Astrocyte of the hippocampus (primary cell): ENCODE data around the gene GALNT14.

ENCODE experiments used
- DNase-seq: peaks from one replicate; pipeline ENCODE4 v3.0.0; 2011; ENCODE audit warnings: low read depth, low spot score

The GALNT14 gene

DNA sequence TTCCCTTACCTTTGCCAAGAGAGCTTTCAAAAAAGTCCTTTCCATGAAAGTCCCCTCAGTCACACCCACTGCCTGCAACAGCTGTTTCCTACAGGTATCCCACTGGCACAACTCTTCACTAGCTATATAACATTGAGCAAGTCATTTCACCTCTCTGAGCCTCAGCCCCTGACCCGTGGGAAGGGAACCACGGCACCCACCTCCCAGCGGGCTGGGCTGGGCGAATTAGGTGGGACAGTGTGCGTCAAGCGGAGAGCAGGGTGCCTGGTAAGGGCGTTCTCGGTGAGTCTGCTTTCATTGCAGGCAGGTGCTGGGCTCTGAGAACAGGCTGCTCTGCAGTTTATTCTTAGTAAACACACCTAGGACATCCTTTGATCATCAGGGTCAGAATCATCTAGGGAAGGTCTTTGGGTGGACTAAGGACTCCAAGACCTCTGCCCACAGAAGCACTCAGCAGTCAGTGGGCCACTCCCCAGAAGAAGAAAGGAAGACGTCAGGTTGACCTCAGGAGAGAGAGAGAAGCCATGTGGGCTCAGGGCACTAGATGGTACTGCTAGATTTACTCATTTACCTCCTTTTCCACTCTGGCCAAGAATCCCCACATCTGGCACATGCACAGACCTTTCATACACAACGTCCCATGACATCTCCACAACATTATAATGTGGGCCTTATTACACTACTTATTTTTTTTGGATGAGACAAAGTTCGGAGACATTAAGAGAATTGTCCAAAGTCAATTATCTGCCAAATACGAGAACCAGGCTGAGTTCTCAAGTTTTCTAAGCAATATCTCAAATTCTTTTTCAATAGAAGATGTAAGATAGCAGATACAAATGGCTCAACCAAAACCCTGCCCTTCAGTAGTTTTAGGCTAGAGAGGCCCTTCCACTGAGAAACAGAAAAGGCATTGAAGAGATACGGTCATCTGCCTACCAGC lies 79.9 kb downstream of the GALNT14 start:
- DNase-seq, result no peak

DNA sequence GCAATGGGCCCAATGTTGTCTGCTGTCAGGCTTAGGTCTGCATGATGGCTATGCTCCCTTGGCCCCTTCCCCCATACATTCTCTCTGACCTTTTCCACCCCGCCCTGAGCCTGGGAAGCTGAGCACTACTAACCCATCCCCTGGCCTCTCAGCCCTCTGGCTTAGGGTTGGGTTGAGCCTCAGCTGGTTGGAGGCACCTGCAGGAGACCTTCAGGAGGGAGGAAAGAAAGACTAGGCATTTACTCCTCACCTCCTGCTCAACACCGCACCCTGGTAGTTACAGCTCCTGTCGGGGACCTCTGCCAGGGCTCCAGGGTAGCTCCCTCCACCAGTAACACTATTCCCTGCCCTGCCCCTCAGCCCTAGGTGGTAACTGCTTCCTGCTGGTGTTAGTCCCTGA lies 80.5 kb downstream of the GALNT14 start:
- no peak for DNase-seq

DNA sequence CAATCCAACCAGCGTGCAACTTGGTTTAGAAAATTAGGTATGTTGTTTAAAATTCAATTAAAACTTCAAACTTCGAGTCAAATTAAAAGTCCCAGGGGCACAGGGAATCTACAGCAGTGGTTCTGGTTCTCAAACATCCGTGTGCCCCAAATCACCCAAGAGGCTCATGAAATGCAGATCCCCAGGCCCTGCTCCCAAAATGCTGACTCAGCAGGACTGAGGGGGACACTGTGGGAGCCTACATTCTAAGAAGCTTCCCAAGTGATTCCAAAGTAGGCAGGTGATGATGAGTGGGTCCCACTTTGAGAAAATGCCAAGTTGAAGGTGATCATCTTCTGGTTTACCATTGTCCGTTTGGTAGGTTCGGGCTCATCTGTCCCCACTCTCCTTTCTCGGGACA lies 82.3 kb downstream of the GALNT14 start:
- no peak for DNase-seq

DNA sequence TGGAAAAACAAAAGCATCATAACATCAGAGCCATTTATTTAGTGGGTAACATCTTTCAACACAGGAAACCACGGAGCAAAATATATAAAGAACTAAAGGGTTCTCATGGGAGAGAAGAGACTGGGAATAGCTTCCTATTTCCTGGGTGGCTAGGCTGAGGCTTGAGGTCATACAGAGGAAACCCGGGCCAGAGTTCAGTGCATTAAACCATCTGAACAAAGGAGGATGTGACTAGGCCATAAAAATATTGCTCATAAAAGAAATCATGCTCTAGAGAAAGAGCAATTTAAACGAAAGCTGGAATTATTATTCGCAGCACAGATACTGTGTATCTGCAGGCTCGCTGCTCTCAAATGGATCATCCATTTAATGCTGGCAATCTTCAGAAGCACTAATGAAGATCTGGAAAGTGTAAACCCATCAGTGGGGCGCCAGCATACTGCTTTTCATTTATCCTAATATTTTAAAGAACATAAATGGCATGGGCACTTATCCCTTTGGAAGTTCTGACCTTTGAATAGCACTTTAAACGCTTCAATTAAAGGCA lies 83.3 kb downstream of the GALNT14 start:
- DNase-seq, result no peak

DNA sequence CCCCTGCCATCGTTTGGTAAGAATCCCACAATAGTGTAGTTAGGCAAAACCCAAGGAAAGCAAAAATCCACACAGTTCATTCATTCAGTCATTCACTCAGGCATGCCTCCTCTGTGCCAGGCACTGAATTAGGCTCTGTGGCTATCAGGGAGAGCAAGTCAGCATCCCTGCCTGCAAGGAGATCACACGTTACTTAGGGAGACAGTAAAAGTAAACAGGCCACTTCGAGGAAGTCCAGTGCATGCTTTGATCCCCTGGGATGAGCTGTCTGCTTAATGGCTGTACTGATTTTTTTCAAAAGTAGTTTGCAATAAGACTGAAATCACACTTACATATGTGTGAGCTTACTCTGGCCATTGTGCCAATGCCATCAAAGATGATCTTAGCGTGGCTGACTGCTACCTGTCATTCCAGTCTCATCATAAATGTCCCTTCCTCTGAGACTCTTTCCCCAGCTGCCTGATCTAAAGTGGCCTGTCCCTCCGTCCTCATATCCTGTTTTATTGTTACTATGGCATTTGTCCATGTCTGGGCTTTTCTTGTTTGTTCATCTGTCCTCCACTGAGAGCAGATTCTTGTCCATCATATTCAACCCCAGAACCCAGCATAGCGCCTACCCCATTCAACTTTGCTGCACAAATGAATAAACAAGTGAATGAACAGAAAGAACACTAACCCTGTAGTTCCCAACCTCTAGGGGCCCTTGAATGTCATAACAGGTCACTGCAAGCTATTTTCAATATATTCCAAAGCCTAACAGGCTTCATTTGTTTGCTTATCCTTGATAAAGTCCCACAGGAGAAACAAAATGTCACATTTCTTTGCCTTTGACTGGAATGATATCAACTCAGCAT lies 84.1 kb downstream of the GALNT14 start:
- DNase-seq, result no peak

DNA sequence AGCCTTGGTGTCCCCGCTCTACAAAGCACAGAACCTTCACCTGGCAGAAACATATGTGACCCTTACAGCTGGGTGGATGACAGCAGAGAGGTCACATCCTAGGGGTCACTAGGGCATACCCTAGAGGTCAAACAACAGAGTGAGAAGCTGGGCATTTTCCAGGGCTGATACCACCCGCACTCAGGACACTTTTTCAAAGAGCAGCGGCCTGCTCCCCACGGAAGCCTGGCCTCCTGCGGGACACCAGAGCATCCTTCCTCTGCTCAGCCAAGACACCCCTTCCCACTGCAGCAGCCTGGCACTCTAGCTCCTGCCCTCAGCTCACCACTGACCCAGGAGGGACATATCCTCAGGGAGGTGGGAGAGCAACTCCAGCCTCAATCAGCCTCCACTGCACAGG lies 86.0 kb downstream of the GALNT14 start:
- DNase-seq, result no peak

DNA sequence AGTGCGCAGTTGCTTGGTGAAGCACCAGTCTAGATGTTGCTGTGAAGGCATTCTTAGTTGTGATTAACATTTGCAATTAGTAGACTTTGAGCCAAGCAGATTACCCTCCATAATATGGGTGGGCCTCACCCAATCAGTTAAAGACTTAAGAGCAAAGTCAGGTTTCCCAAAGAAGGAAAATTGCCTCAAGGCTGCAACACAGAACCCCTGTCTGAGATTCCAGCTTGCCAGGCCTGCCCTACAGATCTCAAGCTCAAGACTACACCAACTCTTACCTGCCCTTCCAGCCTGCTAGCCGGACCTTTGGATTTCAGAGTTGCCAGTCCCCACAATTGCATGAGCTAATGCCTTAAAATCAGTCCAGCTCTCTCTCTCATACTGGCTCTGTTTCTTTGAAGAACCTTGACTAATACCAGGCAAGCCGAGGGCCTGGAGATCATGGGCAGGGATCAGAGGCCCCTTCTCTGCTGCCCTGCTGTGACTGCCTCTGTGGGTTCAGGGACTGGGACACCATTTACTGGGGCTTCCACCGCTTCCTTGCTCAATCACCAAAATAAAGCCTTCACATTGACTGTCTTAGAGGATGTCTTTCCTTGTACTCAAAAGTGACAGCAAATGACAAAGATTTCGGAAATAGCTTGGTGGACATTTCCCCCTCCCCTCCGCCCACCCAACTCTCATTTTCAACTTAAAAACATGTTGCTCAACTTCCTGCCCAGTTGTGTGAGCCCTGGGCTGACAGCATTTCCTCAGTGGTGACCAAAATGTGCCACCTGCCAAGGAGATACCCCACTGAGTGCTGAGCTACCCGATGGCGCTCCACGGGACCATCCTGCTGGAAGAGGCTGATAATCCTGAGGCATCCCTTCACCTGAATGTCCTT lies 86.7 kb downstream of the GALNT14 start:
- no peak for DNase-seq

DNA sequence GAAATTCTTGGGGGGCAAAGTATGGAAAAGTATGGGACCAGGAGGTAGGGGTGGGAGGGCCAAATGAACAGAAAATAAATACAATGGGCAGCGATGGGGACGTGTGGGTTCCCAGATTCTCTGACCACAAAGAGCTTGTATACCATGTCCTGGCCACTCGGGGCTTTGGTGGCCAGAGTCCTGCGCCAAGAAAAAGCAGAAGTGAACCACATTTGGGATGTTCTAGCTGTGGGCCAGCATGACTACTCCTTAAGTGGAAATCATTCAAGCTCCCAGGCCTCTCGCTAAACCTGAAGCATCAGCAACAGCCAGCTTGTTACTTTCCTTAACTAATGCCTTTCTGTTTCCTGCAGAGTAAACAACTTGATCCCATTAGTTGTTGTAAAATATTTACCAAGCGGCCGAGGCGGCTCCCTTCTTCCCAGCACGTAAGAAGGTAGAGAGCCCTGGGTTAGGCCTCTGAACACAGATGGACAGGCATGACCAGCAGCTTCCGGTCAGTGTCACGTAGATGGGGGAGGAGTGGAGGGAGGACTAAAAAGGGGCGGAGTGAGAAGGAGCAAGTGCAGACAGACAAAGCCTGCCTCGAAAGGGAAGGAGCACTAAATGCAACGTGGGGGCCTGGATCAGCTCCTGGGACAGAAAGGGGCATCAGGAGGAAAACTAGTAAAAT lies 88.2 kb downstream of the GALNT14 start:
- no peak for DNase-seq

DNA sequence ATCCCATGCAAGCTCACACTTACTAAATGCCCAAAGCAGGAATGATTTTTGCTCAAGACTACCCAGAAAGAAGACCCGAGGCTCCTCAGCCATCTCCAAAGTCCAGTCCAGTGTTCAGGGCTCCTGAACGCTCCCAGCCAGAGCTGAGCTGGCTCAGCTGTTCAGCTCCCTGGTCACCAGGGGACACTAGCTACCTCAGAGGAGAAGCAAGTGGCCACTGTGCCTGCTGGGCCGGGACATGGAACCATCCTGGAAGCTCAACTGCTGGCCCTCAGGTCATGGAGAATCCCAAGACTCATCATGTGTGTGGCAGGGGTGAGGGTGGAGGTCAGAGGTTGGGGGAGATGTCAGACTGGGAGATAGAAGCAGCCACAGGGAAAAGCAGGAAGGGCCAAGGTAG lies 89.0 kb downstream of the GALNT14 start:
- DNase-seq, result no peak

DNA sequence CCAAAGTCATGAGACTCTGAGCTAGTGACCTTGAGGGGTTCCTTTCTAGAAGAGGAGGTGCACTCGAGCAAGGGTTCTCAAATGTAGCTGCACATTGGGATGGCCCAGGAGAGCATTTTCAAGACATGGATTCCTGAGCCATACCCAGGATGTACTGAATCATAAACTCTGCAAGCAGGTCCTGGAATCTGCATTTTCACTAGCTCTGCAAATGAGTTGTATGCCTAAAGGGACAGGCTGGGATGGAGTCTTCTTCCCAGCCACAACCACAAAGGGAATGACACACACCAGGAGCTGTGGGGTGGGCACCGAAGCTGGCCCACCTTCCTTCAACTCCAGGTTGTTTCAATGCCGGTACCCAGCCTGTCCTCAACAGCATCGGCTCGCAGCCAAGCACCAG lies 90.6 kb downstream of the GALNT14 start:
- DNase-seq, result no peak

DNA sequence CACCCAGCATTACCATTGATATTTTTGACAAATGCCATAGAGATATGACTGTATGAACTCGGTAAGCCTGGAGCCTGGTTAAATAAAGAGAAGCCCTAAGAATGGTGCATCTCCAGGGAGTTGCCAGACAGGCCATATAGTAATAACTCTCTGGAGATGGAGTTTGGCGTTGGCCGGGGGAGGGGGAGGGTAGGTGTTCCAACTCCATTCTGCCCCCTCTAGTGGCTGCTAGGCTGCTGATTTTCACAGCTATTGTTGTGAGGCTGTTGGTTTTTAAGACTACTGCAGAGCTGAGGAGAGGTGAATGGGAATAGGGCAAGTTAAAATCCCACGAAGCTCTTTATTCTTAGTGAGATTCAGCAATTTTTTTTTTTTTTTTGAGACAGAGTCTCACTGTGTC lies 99.9 kb downstream of the GALNT14 start:
- DNase-seq, result no peak

DNA sequence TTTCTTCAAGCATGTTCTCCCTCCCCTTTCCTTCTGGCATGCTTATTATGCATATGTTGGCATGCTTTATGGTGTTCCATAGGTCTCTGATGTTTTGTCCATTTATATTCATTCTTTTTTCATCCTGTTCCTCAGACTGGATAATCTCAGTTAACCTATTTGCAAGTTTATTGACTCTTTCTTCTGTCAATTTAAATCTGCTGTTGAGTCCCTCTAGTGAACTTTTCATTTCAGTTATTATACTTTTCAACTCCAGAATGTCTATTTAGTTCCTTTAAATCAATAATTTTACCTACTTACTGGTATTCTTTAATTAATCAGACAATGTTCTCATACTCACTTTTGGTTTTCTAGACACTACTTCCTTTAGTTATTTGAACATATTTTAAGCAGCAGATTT lies 101.2 kb downstream of the GALNT14 start:
- DNase-seq, result no peak

DNA sequence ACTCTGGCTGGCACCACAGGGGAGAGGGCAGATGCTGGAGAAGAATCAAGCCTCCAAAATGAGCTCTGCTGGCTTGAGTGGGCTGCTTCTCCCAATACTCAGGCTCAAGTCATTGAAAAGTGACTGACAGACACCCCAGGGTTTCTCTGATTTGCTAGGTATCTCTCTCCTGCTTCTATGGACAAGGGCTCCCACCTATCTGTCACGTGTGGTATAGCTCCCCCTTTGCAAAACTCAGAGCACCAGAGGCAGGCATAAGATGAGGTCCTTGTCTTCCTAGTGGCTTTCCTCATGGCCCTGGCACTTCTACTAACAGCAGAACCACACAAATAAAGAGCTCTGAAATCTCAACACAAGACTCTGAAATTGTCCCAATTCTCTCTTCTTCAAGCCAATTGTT lies 105.2 kb downstream of the GALNT14 start:
- no peak for DNase-seq

DNA sequence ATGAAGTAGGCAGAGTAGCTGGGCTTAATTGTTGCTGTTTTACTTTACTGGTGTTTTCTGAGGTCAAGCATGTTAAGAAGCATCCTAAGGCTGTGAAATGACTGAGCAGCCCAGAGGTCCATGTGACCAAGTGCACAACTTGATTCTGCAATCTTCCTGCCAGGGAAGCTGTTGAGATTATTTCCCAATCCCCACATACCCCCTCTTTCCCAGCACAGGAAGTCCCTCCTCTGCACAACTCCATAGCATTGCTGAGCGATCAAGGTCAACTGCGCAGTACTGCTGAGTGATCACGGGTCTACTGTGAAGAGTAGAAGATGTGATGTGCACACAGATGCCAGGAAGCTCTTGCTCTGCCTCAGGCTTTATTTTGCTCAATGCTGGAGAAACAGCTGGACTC lies 105.8 kb downstream of the GALNT14 start:
- DNase-seq, result no peak

DNA sequence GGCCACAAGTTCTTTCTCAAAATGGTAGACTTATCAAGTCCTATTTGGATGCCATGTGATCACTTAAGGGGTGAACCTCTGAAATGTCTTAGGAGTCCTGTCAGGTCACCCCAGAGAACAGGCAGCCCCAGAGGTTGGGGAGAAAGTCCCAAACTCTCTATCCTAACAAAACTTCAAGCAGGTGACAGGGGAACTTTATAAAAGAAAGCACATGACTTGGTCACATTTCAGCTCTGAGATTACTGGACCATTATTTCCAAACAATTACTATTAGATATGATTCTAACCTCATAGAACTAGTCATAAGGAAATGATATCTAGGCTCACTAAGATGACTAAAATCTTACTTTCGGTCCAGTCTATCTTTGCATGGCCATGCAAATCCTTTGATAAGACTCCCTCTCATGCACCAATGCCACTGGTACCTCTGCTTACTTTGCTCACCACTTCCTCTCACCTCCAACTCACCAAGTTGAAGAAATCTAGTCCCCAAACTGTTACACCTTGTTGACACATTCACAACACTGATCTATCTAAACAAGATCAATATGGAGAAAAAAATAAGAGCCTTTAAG lies 107.0 kb downstream of the GALNT14 start:
- DNase-seq, result no peak

DNA sequence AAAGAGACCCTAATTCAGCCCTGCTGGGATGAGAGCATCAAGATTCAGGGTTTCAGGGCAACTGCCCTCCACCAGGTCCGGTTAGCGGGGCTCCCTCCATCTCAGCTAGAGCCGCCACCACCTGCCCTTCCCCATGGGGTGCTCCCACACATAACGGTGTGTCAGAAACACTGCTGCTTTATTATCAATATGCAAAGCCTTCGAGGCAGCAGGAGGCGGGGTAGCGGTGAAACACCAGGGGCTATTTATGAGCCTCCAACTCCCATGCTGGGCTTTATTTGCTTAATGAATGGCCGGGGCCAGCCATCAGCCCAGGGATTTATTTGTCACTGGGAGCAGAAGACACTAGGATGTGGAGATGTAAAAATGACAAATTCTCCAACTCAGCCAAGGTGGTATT lies 109.8 kb downstream of the GALNT14 start:
- no peak for DNase-seq

DNA sequence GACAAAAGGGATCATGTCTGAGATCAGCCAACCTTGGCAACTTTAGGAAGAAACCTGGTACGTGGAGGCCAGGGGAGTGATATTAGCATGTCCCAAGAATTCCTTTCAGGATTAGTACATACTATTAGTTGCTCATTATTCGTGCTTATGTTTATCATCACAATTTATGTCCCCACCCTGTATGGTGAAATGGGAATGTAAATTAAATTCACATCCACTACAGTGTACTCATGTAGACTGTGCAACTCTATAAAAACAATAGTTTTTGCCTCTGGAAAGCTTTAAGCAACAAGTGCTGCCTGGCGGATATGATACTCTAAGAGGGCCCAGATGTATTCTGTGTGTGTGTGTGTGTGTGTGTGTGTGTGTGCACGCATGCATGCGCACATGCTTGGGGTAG lies 110.7 kb downstream of the GALNT14 start:
- no peak for DNase-seq

DNA sequence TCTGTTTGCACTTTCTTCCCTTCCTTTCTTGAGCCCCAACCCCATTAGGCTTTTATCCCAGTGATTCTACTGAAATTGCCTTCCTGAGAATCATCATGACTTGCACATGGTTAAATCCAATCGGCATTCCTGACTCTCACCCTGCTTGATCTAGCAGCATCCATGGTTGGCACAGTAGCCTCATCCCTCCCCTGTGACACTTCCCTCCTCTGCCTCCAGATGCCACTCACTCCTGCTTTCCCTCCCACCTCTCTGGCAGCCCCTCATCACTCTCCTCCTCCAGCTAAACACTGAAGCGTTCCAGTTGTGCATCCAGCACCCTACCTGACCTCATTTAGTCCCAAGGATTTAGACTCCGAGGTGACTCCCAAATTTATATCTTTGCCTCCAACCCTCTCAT lies 114.7 kb downstream of the GALNT14 start:
- no peak for DNase-seq

DNA sequence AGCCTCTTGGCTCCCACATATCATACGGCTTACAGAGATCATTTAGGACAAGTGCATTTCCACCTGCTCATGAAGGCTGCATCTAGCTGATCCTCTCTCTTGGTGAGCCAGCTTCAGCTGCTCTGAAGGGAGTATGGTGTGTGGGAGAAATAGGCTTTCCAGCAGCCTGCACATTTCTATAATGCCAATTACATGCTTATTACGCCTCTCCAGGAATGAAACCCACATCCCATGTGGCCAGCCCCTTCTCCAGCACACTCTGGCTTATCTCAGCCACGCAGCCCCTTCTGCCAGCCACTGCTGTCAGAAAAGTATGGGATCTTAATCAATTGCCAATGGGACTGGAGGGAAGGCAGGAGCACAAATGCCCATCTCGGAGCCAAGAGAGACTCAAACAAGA lies 117.5 kb downstream of the GALNT14 start:
- no peak for DNase-seq

DNA sequence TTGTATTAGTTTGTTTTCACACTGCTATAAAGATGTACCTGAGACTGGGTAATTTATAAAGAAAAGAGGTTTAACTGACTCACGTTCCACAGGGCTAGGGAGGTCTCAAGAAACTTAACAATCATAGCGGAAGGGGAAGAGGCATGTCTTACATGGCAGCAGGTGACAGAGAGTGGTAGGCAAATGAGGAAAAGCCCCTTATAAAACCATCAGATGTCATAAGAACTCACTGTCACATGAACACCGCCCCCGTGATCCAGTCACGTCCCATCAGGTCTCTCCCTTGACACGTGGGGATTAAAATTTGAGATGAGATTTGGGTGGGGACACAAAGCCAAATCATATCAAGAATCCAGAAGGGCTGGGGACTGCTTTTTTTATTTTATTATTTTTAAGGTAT lies 120.0 kb downstream of the GALNT14 start:
- no peak for DNase-seq

DNA sequence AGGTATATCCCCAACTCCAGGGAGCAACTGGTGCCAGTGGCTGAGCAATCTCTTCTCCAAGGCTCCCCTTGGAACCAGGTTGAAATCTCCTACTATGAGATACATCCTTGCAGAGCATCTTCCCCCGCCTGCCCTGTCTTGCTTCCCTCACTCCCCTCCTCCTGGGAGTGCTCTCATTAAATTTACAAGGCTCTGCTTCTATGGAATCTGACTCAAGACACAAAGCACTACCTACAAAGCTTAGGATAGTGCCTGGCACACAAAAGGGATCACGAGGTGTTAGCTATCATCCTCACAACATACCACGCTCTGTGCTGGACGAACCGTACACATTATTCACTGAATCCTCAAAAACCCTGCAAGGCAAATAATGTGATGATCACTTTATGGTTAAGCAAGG lies 121.6 kb downstream of the GALNT14 start:
- no peak for DNase-seq
